Neural cell (in vitro differentiated cells): ENCODE results near the gene WNK2.

Experiments used
- EP300 ChIP-seq: fragments of 450-650 bp; conservative IDR thresholded peaks from 2 replicates; pipeline ENCODE4 v1.6.1; 2014; ENCODE audit warnings: antibody characterized with exemption, mild to moderate bottlenecking, moderate library complexity; ENCODE audit not compliant: poor library complexity, severe bottlenecking
- EZH2 ChIP-seq: fragments of 200-600, 300-800 bp; shearing (Covaris generic), sonication (generic); IDR thresholded peaks from 2 replicates; pipeline ENCODE4 v1.6.1; 2014; ENCODE audit warnings: antibody characterized with exemption, low read length, borderline replicate concordance, mild to moderate bottlenecking; ENCODE audit not compliant: insufficient read depth, poor library complexity, severe bottlenecking
- MXI1 ChIP-seq: fragments of 450-650 bp; conservative IDR thresholded peaks from 2 replicates; pipeline ENCODE4 v1.6.1; 2014; ENCODE audit warnings: antibody characterized with exemption, mild to moderate bottlenecking; ENCODE audit not compliant: poor library complexity, severe bottlenecking
- POLR2AphosphoS5 ChIP-seq: IDR thresholded peaks from 2 replicates; pipeline ENCODE4 v1.6.1; 2012
- RAD21 ChIP-seq: fragments of 450-650 bp; conservative IDR thresholded peaks from 2 replicates; pipeline ENCODE4 v1.6.1; 2014; ENCODE audit warnings: antibody characterized with exemption, mild to moderate bottlenecking, moderate library complexity
- SMC3 ChIP-seq: fragments of 450-650 bp; conservative IDR thresholded peaks from 2 replicates; pipeline ENCODE4 v1.6.1; 2014; ENCODE audit warnings: antibody characterized with exemption, mild to moderate bottlenecking, moderate library complexity; ENCODE audit not compliant: poor library complexity
- TAF1 ChIP-seq: IDR thresholded peaks from 2 replicates; pipeline ENCODE4 v1.6.1; 2012; ENCODE audit warnings: low read depth
- TF ChIP-seq, protein P1 (sequence below): fragments of 450-650 bp; IDR thresholded peaks from 2 replicates; pipeline ENCODE4 v1.5.1; 2014; ENCODE audit warnings: antibody characterized with exemption, mild to moderate bottlenecking, moderate library complexity; ENCODE audit not compliant: poor library complexity, severe bottlenecking
- TF ChIP-seq, protein P2 (sequence below): IDR thresholded peaks from 2 replicates; pipeline ENCODE4 v1.6.1; 2012; ENCODE audit warnings: borderline replicate concordance

DNA sequence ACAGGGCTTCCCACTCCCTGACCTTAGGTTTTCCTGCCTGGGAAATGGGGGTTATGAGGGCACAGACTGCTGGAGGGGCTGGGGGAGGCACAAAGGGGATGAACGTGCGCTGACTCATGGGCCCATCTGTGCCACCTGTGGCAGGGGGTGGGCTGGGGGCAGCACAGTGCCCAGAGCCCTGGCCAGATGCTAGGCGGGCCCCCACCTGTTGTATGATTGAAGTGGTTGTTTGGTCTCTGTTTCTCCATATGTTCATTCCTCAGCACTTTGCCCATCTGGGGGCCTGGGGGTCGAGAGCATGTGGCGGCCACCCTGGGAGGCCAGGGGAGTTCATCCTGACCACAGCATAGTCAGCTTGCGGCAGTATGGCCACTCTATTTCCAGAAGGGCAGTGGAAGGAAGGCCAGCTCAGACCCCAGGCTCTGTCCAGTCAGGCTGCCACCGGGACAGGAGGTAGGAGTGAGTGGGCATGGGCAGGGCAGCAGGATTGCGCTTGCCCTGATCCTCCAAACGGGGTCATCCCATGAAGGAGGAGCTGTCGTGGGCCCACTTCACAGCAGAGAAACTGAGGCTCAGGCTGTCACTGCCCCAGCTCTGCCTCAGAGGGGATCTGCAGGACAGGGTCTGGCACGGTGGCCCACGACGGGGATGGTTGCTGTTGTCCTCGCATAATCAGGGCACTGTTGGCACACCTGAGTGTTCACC is 49.0 kb upstream of the WNK2 start:
- TF ChIP-seq TAF1 (no peak), RAD21 (no peak), MXI1 (no peak), EZH2 (no peak), EP300 (no peak), POLR2AphosphoS5 (no peak), SMC3 (no peak)
- TF ChIP-seq, protein P1, sequence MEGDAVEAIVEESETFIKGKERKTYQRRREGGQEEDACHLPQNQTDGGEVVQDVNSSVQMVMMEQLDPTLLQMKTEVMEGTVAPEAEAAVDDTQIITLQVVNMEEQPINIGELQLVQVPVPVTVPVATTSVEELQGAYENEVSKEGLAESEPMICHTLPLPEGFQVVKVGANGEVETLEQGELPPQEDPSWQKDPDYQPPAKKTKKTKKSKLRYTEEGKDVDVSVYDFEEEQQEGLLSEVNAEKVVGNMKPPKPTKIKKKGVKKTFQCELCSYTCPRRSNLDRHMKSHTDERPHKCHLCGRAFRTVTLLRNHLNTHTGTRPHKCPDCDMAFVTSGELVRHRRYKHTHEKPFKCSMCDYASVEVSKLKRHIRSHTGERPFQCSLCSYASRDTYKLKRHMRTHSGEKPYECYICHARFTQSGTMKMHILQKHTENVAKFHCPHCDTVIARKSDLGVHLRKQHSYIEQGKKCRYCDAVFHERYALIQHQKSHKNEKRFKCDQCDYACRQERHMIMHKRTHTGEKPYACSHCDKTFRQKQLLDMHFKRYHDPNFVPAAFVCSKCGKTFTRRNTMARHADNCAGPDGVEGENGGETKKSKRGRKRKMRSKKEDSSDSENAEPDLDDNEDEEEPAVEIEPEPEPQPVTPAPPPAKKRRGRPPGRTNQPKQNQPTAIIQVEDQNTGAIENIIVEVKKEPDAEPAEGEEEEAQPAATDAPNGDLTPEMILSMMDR: no peak
- TF ChIP-seq, protein P2, sequence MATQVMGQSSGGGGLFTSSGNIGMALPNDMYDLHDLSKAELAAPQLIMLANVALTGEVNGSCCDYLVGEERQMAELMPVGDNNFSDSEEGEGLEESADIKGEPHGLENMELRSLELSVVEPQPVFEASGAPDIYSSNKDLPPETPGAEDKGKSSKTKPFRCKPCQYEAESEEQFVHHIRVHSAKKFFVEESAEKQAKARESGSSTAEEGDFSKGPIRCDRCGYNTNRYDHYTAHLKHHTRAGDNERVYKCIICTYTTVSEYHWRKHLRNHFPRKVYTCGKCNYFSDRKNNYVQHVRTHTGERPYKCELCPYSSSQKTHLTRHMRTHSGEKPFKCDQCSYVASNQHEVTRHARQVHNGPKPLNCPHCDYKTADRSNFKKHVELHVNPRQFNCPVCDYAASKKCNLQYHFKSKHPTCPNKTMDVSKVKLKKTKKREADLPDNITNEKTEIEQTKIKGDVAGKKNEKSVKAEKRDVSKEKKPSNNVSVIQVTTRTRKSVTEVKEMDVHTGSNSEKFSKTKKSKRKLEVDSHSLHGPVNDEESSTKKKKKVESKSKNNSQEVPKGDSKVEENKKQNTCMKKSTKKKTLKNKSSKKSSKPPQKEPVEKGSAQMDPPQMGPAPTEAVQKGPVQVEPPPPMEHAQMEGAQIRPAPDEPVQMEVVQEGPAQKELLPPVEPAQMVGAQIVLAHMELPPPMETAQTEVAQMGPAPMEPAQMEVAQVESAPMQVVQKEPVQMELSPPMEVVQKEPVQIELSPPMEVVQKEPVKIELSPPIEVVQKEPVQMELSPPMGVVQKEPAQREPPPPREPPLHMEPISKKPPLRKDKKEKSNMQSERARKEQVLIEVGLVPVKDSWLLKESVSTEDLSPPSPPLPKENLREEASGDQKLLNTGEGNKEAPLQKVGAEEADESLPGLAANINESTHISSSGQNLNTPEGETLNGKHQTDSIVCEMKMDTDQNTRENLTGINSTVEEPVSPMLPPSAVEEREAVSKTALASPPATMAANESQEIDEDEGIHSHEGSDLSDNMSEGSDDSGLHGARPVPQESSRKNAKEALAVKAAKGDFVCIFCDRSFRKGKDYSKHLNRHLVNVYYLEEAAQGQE: no peak
